CD4-positive, alpha-beta T cell (primary cell): ENCODE measurements around the gene PWWP2B. TPM values are rescaled to one million over a fixed set of nuclear protein-coding genes. Genes with fewer than 3 reads are reported as not detected.
A peak's percentile ranks its signal among the peaks of the same experiment; 100 is the strongest.

Experiments
- ATAC-seq: fragments of 200-7000 bp; cut with Tn5 transposase; one replicate; pipeline ENCODE4 v1.10.0; 2022; ENCODE audit warnings: mild to moderate bottlenecking; ENCODE audit not compliant: poor library complexity
- CTCF ChIA-PET: fragments of 350-600 bp; sonication (Branson Sonifier 250); formaldehyde crosslinking; loops from one replicate; lab custom pipeline; 2021; ENCODE audit warnings: antibody characterized with exemption, inconsistent platforms; lab: Charles Lee
- POLR2A ChIA-PET: fragments of 350-600 bp; sonication (Branson Sonifier 250); formaldehyde crosslinking; loops from one replicate; lab custom pipeline; 2021; ENCODE audit warnings: antibody characterized with exemption, inconsistent platforms; lab: Charles Lee
- DNase-seq, 14 experiments: peaks; one replicate each; pipeline ENCODE4 v3.0.0-alpha.2; 2013 to 2020; ENCODE audit warnings: mixed read lengths in 2 of 14
- H3K27ac ChIP-seq, 2 donors: one replicate each; pipeline versions ENCODE4 v1.5.1 to v1.7.0; 2013; ENCODE audit warnings: low read length in 2 of 2, low read depth in 1 of 2, mild to moderate bottlenecking in 1 of 2
- H3K27me3 ChIP-seq, 2 experiments: 1 replicate in 1 of 2; 2 replicates in 1 of 2; pipeline versions ENCODE4 v1.6.1 to v1.7.0; 2013; ENCODE audit warnings: low read length in 2 of 2, control low read depth in 1 of 2, mild to moderate bottlenecking in 1 of 2, moderate library complexity in 1 of 2; ENCODE audit not compliant: insufficient read depth in 2 of 2, control insufficient read depth in 1 of 2
- H3K36me3 ChIP-seq: one replicate; pipeline ENCODE4 v1.6.1; 2013; ENCODE audit warnings: low read length, control low read depth; ENCODE audit not compliant: insufficient read depth
- H3K4me1 ChIP-seq: one replicate; pipeline ENCODE4 v1.6.1; 2013; ENCODE audit warnings: low read length, control low read depth; ENCODE audit not compliant: insufficient read depth
- H3K4me3 ChIP-seq: one replicate; pipeline ENCODE4 v1.5.1; 2013; ENCODE audit warnings: mild to moderate bottlenecking, low read length, moderate library complexity
- H3K9me3 ChIP-seq, 2 experiments: 1 replicate in 1 of 2; 2 replicates in 1 of 2; pipeline versions ENCODE4 v1.6.1 to v1.7.0; 2013; ENCODE audit warnings: low read length in 2 of 2, mild to moderate bottlenecking in 2 of 2, control low read depth in 1 of 2, moderate library complexity in 1 of 2; ENCODE audit not compliant: control insufficient read depth in 1 of 2, insufficient read depth in 1 of 2
- H3K27ac Mint-ChIP-seq: one replicate; pipeline ENCODE4 v1.8.0; 2020; ENCODE audit warnings: mixed read lengths
- H3K27me3 Mint-ChIP-seq: one replicate; pipeline ENCODE4 v1.8.0; 2021; ENCODE audit warnings: mixed read lengths
- H3K36me3 Mint-ChIP-seq: one replicate; pipeline ENCODE4 v1.8.0; 2021; ENCODE audit warnings: low read depth, mixed read lengths
- H3K4me1 Mint-ChIP-seq: one replicate; pipeline ENCODE4 v1.8.0; 2021; ENCODE audit warnings: low read depth, mixed read lengths
- H3K4me3 Mint-ChIP-seq: one replicate; pipeline ENCODE4 v1.8.0; 2020; ENCODE audit warnings: mild to moderate bottlenecking, mixed read lengths
- H3K9me3 Mint-ChIP-seq: one replicate; pipeline ENCODE4 v1.8.0; 2020; ENCODE audit warnings: mixed read lengths
- intact Hi-C, 2 experiments: fragments of 100-400 bp; cut with DNase I in 1 of 2; cut with micrococcal nuclease in 1 of 2; formaldehyde crosslinking; loops; one replicate each; pipeline versions ENCODE4 v1.15.1 to v1.9.0; 2023 to 2025; cut with DNase I, micrococcal nuclease
- total RNA-seq, 174 experiments: library from RNA in 2 of 174; stranded (reverse) in 2 of 174; gene quantifications; one replicate each; pipeline ENCODE4 v1.2.3 and lab custom pipeline; 2021 to 2026
- TF ChIP-seq, protein P1 (sequence below): fragments of 200-600 bp; IDR thresholded peaks from one replicate; pipeline ENCODE4 v1.8.0; 2022; ENCODE audit warnings: antibody characterized with exemption, mild to moderate bottlenecking

Gene PWWP2B
- total RNA-seq, 2 experiments from 2014 or later: 19.2 to 19.6 TPM

DNA sequence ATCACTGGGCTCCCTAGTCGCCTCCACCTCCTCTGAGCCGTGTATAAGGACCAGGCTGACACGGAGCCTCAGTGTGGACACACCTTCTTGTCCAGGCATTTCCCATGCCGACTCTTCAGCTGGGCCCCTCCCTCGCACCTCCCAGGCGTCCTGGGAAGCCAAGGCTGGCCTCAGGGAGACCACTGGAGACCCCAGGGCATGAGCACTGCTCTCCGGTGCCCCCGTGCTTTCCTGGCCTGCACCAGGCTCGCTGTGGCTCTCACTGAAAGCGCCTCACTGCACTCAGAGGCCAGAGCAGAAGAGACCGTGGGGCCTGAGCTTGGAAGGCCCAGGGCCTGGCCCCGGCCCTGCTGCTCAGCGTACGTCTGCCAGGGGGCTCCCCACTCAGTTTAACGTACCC is 33.6 kb upstream of the PWWP2B start:
- H3K9me3 Mint-ChIP-seq: no peaks in the 10 kb centered on the region
- no peak overlapping the region for H3K4me3 Mint-ChIP-seq
- H3K36me3 Mint-ChIP-seq: no peaks in the 10 kb centered on the region
- Histone ChIP-seq H3K9me3 (peaks cover 0 to 10% of the 10 kb centered on the region in 2 experiments), H3K4me3 (no peak overlapping the region), H3K4me1 (peaks cover 7% of the 10 kb centered on the region), H3K27ac (no peak overlapping the region), H3K27me3 (no peaks in the 10 kb centered on the region), H3K36me3 (peaks cover 5% of the 10 kb centered on the region)
- H3K27ac Mint-ChIP-seq: no peak overlapping the region
- ChIA-PET POLR2A (no interaction called here), CTCF (no interaction called here)
- H3K27me3 Mint-ChIP-seq: no peaks in the 10 kb centered on the region
- intact Hi-C loops: no loop called here
- no peak for ATAC-seq
- DNase-seq: no peak
- no peaks in the 10 kb centered on the region for H3K4me1 Mint-ChIP-seq
- TF ChIP-seq, protein P1, sequence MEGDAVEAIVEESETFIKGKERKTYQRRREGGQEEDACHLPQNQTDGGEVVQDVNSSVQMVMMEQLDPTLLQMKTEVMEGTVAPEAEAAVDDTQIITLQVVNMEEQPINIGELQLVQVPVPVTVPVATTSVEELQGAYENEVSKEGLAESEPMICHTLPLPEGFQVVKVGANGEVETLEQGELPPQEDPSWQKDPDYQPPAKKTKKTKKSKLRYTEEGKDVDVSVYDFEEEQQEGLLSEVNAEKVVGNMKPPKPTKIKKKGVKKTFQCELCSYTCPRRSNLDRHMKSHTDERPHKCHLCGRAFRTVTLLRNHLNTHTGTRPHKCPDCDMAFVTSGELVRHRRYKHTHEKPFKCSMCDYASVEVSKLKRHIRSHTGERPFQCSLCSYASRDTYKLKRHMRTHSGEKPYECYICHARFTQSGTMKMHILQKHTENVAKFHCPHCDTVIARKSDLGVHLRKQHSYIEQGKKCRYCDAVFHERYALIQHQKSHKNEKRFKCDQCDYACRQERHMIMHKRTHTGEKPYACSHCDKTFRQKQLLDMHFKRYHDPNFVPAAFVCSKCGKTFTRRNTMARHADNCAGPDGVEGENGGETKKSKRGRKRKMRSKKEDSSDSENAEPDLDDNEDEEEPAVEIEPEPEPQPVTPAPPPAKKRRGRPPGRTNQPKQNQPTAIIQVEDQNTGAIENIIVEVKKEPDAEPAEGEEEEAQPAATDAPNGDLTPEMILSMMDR: no peak

- peak in 2 of 14 experiments; percentile 19 to 74 for DNase-seq
- Mint-ChIP-seq H3K4me1 (no peaks in the 10 kb centered on the region), H3K36me3 (no peaks in the 10 kb centered on the region), H3K27me3 (no peaks in the 10 kb centered on the region), H3K27ac (no peak overlapping the region), H3K9me3 (no peaks in the 10 kb centered on the region), H3K4me3 (no peak overlapping the region)
- intact Hi-C loops: no loop called here
- no peak overlapping the region for H3K27ac ChIP-seq
- no peaks in the 10 kb centered on the region for H3K27me3 ChIP-seq
- no peak for ATAC-seq
- POLR2A ChIA-PET: no interaction called here
- peaks cover 7% of the 10 kb centered on the region for H3K4me1 ChIP-seq
- TF ChIP-seq, protein P1: no peak
- no peak overlapping the region for H3K4me3 ChIP-seq
- H3K9me3 ChIP-seq: peaks cover 0 to 10% of the 10 kb centered on the region in 2 experiments
- H3K36me3 ChIP-seq: peaks cover 5% of the 10 kb centered on the region
- CTCF ChIA-PET: no interaction called here
These were observed 32.9 kb upstream of the PWWP2B start for GRCh38 chr10:132363921-132364593.

DNA sequence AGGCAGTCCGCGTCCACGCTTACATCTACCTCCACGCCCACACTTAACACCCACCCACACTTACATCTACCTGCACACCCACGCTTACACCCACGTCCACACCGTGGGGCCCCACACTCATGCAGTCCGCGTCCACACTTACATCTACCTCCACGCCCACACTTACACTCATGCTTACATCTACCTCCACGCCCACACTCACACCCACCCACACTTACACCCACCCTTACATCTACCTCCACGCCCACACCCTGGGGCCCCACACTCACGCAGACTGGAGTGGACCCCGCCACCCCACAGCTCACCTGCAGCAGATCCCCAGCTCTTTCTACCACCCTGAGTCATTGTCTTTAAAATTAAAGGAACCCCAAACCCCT is 32.4 kb upstream of the PWWP2B start:
- H3K27ac Mint-ChIP-seq: no peak overlapping the region
- no peak for ATAC-seq

More for the DNA sequence above, 32.4 kb upstream of the PWWP2B start:
- H3K4me1 ChIP-seq: peaks cover 7% of the 10 kb centered on the region
- Mint-ChIP-seq H3K4me3 (no peak overlapping the region), H3K4me1 (no peaks in the 10 kb centered on the region), H3K27me3 (no peaks in the 10 kb centered on the region), H3K36me3 (no peaks in the 10 kb centered on the region), H3K9me3 (no peaks in the 10 kb centered on the region)
- TF ChIP-seq, protein P1: no peak
- ChIA-PET CTCF (no interaction called here), POLR2A (no interaction called here)
- H3K4me3 ChIP-seq: no peak overlapping the region
- DNase-seq: peak in 1 of 14 experiments; percentile 60
- H3K9me3 ChIP-seq: peaks cover 0 to 10% of the 10 kb centered on the region in 2 experiments
- no peaks in the 10 kb centered on the region for H3K27me3 ChIP-seq
- intact Hi-C loops: no loop called here
- H3K36me3 ChIP-seq: peaks cover 5% of the 10 kb centered on the region
- no peak overlapping the region for H3K27ac ChIP-seq
